D721Med (cell line): ENCODE results near the gene FAM107B.

Experiments
- DNase-seq: peaks from one replicate; pipeline ENCODE4 v3.0.0; 2011; ENCODE audit warnings: low spot score; ENCODE audit not compliant: insufficient read length
- FAIRE-seq: peaks from 2 replicates; lab custom pipeline; 2011; peaks lifted over from hg19 to GRCh38; lab: Jason Lieb, UNC
- CTCF ChIP-seq: IDR thresholded peaks from 2 replicates; pipeline ENCODE4 v1.5.1; 2012; ENCODE audit warnings: mild to moderate bottlenecking, control low read depth; ENCODE audit not compliant: insufficient read depth; ENCODE audit errors: missing control alignments

Gene FAM107B

DNA sequence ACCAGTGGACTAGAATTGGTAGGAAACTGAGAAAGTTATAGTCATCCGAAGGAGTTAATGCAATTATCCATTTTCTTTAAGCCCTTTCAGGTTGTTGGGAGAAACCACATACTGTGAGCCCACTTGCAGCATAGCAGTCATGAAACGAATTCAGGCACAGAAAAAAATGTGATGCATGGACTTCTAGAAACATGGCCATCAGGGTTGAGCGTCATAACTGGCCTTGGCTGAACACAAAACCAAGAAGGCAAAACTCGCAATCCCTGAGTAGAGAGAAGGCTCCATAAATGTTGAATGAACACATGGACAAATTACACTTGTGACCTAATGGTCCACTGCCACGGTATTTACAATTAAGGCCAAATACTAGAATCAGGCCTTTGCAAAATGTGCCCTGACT, 121.9 kb downstream of the FAM107B start:
- FAIRE-seq (no peak), DNase-seq (no peak)
- TF ChIP-seq CTCF, result no peak

- FAIRE-seq (no peak), DNase-seq (no peak)
- no peak for TF ChIP-seq CTCF
These were observed 122.6 kb downstream of the FAM107B start for GRCh38 chr10:14652067-14652466.

GRCh38 chr10:14649739-14650138, 125.0 kb downstream of the FAM107B start:
- TF ChIP-seq CTCF, result no peak
- DNase-seq (no peak), FAIRE-seq (no peak)

- no peak for DNase-seq
- no peak for TF ChIP-seq CTCF
- no peak for FAIRE-seq
These were observed 125.8 kb downstream of the FAM107B start for GRCh38 chr10:14648946-14649345.

- no peak for TF ChIP-seq CTCF
- FAIRE-seq (no peak), DNase-seq (peak; percentile 38)
These were observed 126.5 kb downstream of the FAM107B start for GRCh38 chr10:14648005-14648765.

DNA sequence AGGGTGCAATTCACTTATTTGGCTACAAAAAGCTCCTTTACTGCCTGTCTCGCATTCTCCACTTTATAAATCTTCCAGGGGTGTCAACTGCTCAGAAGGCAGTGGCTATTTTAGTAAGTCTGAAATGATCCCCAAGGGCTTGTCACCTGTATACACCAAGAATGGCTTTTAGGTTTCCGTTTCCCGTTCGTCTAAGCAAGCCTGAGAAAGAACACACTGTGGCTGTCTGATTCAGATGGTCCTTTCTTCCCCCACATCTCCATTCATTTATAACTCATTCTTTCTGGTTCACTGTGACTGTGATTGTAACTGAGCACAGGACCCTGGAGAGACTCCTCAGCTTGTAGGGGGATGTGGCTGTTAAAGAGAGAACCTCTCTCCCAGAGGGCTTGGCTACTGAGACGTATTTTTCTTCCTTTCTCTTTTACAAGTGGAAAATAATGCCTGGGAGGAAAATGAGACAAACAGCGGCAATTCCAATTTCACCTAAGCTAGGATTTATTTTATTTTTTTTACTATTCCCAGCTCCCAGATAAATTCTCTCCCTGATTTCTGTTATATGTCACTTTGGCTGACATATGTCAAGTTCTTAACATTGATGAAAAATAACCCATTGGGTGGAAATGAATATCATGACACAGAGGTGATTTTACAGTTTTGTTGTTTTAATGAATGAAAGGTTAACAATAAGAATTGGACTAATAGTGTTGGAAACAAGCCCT, 129.3 kb downstream of the FAM107B start:
- no peak for FAIRE-seq
- DNase-seq, result no peak
- TF ChIP-seq CTCF, result no peak

- FAIRE-seq (no peak), DNase-seq (no peak)
- TF ChIP-seq CTCF, result no peak
These were observed 135.1 kb downstream of the FAM107B start for GRCh38 chr10:14639637-14640036.
